HepG2 (cell line): ENCODE results near the gene SCYGR8. TPM values are rescaled to one million over a fixed set of nuclear protein-coding genes. Genes with fewer than 3 reads are reported as not detected.

ENCODE experiments used
- AKAP8 ChIP-seq: sonication (generic); formaldehyde crosslinking; IDR thresholded peaks from 2 replicates; pipeline ENCODE4 v1.5.1; 2020; ENCODE audit warnings: mild to moderate bottlenecking, missing genetic modification reagents
- ARNTL ChIP-seq: sonication (generic); formaldehyde crosslinking; IDR thresholded peaks from 2 replicates; pipeline ENCODE4 v1.4.0; 2020; ENCODE audit warnings: mild to moderate bottlenecking, missing genetic modification reagents
- ATF7 ChIP-seq, 2 experiments: fragments of 450-650 bp in 1 of 2; sonication (generic) in 1 of 2; formaldehyde crosslinking in 1 of 2; IDR thresholded peaks; 2 replicates each; pipeline versions ENCODE4 v1.4.0 to v1.6.1; 2016 to 2020; ENCODE audit warnings: antibody characterized with exemption in 1 of 2, mild to moderate bottlenecking in 1 of 2, missing genetic modification reagents in 1 of 2
- BCLAF1 ChIP-seq: fragments of 450-650 bp; IDR thresholded peaks from 2 replicates; pipeline ENCODE4 v1.6.1; 2017; ENCODE audit warnings: mild to moderate bottlenecking
- NCOR1 ChIP-seq: fragments of 200-600 bp; sonication (generic); IDR thresholded peaks from 2 replicates; pipeline ENCODE4 v1.7.0; 2017; ENCODE audit warnings: antibody characterized with exemption, low read length, borderline replicate concordance
- NFKBIZ ChIP-seq: IDR thresholded peaks from 2 replicates; pipeline ENCODE4 v1.6.1; 2018; ENCODE audit warnings: missing genetic modification reagents, missing compliant biosample characterization
- PAXIP1 ChIP-seq: sonication (generic); formaldehyde crosslinking; conservative IDR thresholded peaks from 2 replicates; pipeline ENCODE4 v1.4.0; 2020; ENCODE audit warnings: mild to moderate bottlenecking, missing genetic modification reagents, moderate library complexity
- REPIN1 ChIP-seq: sonication (generic); formaldehyde crosslinking; IDR thresholded peaks from 2 replicates; pipeline ENCODE4 v1.8.0; 2022; ENCODE audit warnings: missing genetic modification reagents, low read depth, mild to moderate bottlenecking, borderline replicate concordance
- SMC3 ChIP-seq: IDR thresholded peaks from 2 replicates; pipeline ENCODE4 v1.6.1; 2011; ENCODE audit warnings: low read length, improper control_type of control experiment
- ZFP37 ChIP-seq: sonication (generic); formaldehyde crosslinking; IDR thresholded peaks from 2 replicates; pipeline ENCODE4 v1.4.0; 2020; ENCODE audit warnings: missing genetic modification reagents, borderline replicate concordance
- ZNF430 ChIP-seq: sonication (generic); formaldehyde crosslinking; IDR thresholded peaks from 2 replicates; pipeline ENCODE4 v1.9.0; 2021; ENCODE audit warnings: mild to moderate bottlenecking, missing genetic modification reagents
- ZNF556 ChIP-seq: sonication (generic); formaldehyde crosslinking; IDR thresholded peaks from 2 replicates; pipeline ENCODE4 v1.4.0; 2020; ENCODE audit warnings: mild to moderate bottlenecking, missing genetic modification reagents, borderline replicate concordance
- ZNF710 ChIP-seq: sonication (generic); formaldehyde crosslinking; IDR thresholded peaks from 2 replicates; pipeline ENCODE4 v1.5.0; 2020; ENCODE audit warnings: mild to moderate bottlenecking, missing genetic modification reagents, borderline replicate concordance
- ZNF788 ChIP-seq: sonication (generic); formaldehyde crosslinking; IDR thresholded peaks from 2 replicates; pipeline ENCODE4 v1.5.0; 2020; ENCODE audit warnings: mild to moderate bottlenecking, missing genetic modification reagents, borderline replicate concordance
- ZNF891 ChIP-seq: sonication (generic); formaldehyde crosslinking; IDR thresholded peaks from 2 replicates; pipeline ENCODE4 v1.5.0; 2020; ENCODE audit warnings: mild to moderate bottlenecking, missing genetic modification reagents
- polyA plus RNA-seq, 8 experiments: library from polyadenylated mRNA; depleted of rRNA in 3 of 8; stranded (reverse) in 7 of 8; unstranded in 1 of 8; fragments of >200 nt; fragmentation: Illumina TruSeq in 4 of 8; extraction: Trizol in 4 of 8; gene quantifications; 2 replicates each; pipeline versions ENCODE4 v1.2.1 to v1.2.3, GENCODE V29; 2011 to 2016; ENCODE audit warnings: low read depth in 4 of 8, missing spikeins in 1 of 8, mixed read lengths in 1 of 8; ENCODE audit not compliant: insufficient read depth in 1 of 8
- total RNA-seq, 5 experiments: library from RNA; depleted of rRNA; stranded (reverse); fragments of >200 nt; fragmentation: Illumina TruSeq; extraction: Trizol; gene quantifications; 2 replicates each; pipeline ENCODE4 v1.2.3, GENCODE V29; 2016; ENCODE audit warnings: low read depth in 1 of 5
- TF ChIP-seq, protein P1 (sequence below): sonication (generic); formaldehyde crosslinking; IDR thresholded peaks from 2 replicates; pipeline ENCODE4 v1.5.1; 2020; ENCODE audit warnings: mild to moderate bottlenecking, moderate library complexity, missing genetic modification reagents
- TF ChIP-seq, protein P2 (sequence below): sonication (generic); formaldehyde crosslinking; IDR thresholded peaks from 2 replicates; pipeline ENCODE4 v1.5.1; 2020; ENCODE audit warnings: missing genetic modification reagents, mild to moderate bottlenecking, borderline replicate concordance

SCYGR8 gene
- total and polyA plus RNA-seq, 2 of the 13 experiments (the other 11 are each of a cell fraction or from before 2014, with no cell fraction given), result not detected

GRCh38 chr2:227759411-227760118, 13.9 kb downstream of the SCYGR8 start (continued):
- TF ChIP-seq PAXIP1 (CRISPR knock-in tag) (peak; percentile 83), ZFP37 (CRISPR knock-in tag) (no peak), BCLAF1 (no peak), AKAP8 (CRISPR knock-in tag) (no peak), ATF7 (IDR thresholded peaks at IDR 0.05) (no peak), ATF7 (CRISPR knock-in tag; IDR thresholded peaks at IDR 0.05) (no peak), ARNTL (CRISPR knock-in tag) (0 out of 2 replicates have a peak, but pooled peaks have one; percentile 26), ZNF556 (CRISPR knock-in tag) (peak; percentile 51; the same call in 1 of the 2 replicates), ZNF430 (CRISPR knock-in tag) (no peak), ZNF891 (CRISPR knock-in tag) (no peak), NFKBIZ (CRISPR knock-in tag) (peak; percentile 54; the same call in 1 of the 2 replicates), ZNF788 (peak; percentile 62; the same call in 1 of the 2 replicates), ZNF710 (CRISPR knock-in tag) (0 out of 2 replicates have a peak, but pooled peaks have one; percentile 80), REPIN1 (CRISPR knock-in tag) (no peak), SMC3 (no peak), NCOR1 (no peak)
- TF ChIP-seq, protein P1, sequence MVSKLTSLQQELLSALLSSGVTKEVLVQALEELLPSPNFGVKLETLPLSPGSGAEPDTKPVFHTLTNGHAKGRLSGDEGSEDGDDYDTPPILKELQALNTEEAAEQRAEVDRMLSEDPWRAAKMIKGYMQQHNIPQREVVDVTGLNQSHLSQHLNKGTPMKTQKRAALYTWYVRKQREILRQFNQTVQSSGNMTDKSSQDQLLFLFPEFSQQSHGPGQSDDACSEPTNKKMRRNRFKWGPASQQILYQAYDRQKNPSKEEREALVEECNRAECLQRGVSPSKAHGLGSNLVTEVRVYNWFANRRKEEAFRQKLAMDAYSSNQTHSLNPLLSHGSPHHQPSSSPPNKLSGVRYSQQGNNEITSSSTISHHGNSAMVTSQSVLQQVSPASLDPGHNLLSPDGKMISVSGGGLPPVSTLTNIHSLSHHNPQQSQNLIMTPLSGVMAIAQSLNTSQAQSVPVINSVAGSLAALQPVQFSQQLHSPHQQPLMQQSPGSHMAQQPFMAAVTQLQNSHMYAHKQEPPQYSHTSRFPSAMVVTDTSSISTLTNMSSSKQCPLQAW (CRISPR knock-in tag), result 0 out of 2 replicates have a peak, but pooled peaks have one; percentile 20
- TF ChIP-seq, protein P2, sequence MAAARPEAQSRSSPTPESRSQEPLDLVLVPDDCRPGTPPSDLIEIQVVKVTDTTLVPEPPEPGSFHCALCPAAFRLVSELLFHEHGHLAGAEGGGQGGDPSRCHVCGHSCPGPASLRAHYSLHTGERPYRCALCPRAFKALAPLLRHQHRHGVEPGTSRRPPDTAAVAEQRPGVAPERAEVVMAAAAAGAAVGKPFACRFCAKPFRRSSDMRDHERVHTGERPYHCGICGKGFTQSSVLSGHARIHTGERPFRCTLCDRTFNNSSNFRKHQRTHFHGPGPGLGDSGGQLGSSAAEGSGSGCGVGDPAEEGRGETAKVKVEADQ, result no peak
